Adrenal gland (tissue), 12 donors: ENCODE results near the gene OPRL1. TPM values are rescaled to one million over a fixed set of nuclear protein-coding genes. Genes with fewer than 3 reads are reported as not detected.

Source experiments
- DNase-seq, 7 donors: peaks; one replicate each; pipeline ENCODE4 v3.0.0-alpha.2; 2019 to 2020
- H3K27ac ChIP-seq, 5 donors: fragments of 200-600 bp; sonication (generic) in 4 of 5; 1 replicate in 3 of 5; 2 replicates in 2 of 5; pipeline versions ENCODE4 v1.5.1 to v1.8.0; 2016 to 2020; ENCODE audit warnings: mild to moderate bottlenecking in 1 of 5
- H3K27me3 ChIP-seq: fragments of 200-600 bp; 2 replicates; pipeline ENCODE4 v1.8.0; 2021
- H3K36me3 ChIP-seq, 2 donors: fragments of 200-600 bp; replicated peaks in 1 of 2; 1 replicate in 1 of 2; 2 replicates in 1 of 2; pipeline versions ENCODE4 v1.5.1 to v1.8.0; 2018 to 2022
- H3K4me1 ChIP-seq, 2 donors: fragments of 200-600 bp; replicated peaks in 1 of 2; 1 replicate in 1 of 2; 2 replicates in 1 of 2; pipeline versions ENCODE4 v1.5.1 to v1.8.0; 2018 to 2021
- H3K4me3 ChIP-seq, 4 donors: fragments of 200-600 bp; sonication (generic) in 3 of 4; one replicate each; pipeline ENCODE4 v1.5.1; 2016 to 2018
- H3K9me3 ChIP-seq, 3 donors: fragments of 200-600 bp; sonication (generic) in 1 of 3; replicated peaks in 1 of 3; 1 replicate in 2 of 3; 2 replicates in 1 of 3; pipeline versions ENCODE4 v1.5.1 to v1.8.0; 2016 to 2021
- POLR2A ChIP-seq, 2 donors: fragments of 450-650 bp; IDR thresholded peaks; one replicate each; pipeline ENCODE4 v1.6.1; 2017; ENCODE audit warnings: antibody characterized with exemption in 2 of 2, mild to moderate bottlenecking in 2 of 2, moderate library complexity in 1 of 2
- WGBS, 4 donors: extraction: QIAGEN DNeasy Blood & Tissue Kit in 2 of 4; methylation state at CpG; one replicate each; pipeline versions ENCODE4 v1.1.5 to v1.1.7; 2013 to 2017; 5-methylcytosine and 5-hydroxymethylcytosine counted together
- intact Hi-C, 2 donors: fragments of 100-400 bp; cut with DNase I; formaldehyde crosslinking; loops; one replicate each; pipeline versions ENCODE4 v1.14.1 to v1.15.0; 2022 to 2023
- polyA plus RNA-seq, 3 donors: library from polyadenylated mRNA; stranded (reverse); fragments of 200-250 nt in 2 of 3; fragments of 350-450 nt in 1 of 3; fragmentation: Illumina TruSeq in 1 of 3; extraction: RNeasy Lipid Tissue Mini Kit (QIAGEN cat#74804) in 1 of 3; gene quantifications; one replicate each; pipeline ENCODE4 v1.2.3, GENCODE V29; 2013 to 2014
- total RNA-seq, 9 donors: library from RNA; depleted of rRNA in 4 of 9; stranded (reverse); fragments of >200 nt in 4 of 9; fragments of 120-200 nt in 1 of 9; fragmentation: NEBNext Ultra II Directional in 1 of 9; extraction: Animal tissue kit (Norgen Biotek cat#: 25700) in 1 of 9; gene quantifications; one replicate each; pipeline versions ENCODE4 v1.1.0 to v1.2.4, GENCODE V29; 2013 to 2023
- TF ChIP-seq, protein P1 (sequence below), 6 experiments: fragments of 450-650 bp in 4 of 6; fragments of 200-600 bp in 2 of 6; sonication (generic) in 1 of 6; IDR thresholded peaks; 1 replicate in 5 of 6; 2 replicates in 1 of 6; pipeline versions ENCODE4 v1.5.1 to v1.8.0; 2016 to 2021; ENCODE audit warnings: antibody characterized with exemption in 6 of 6, mild to moderate bottlenecking in 2 of 6, moderate library complexity in 1 of 6
- donor health status: healthy with polysubstance abuse.
- donor health status: Bipolar disorder and iron deficiency.
- donor health status: DM: yes; HTN: yes; CAD: no.
- donor health status: DM: no; HTN: no; CAD: no.
- donor health status: DM: no; HTN: no; CAD: no.
- donor health status: DM: yes; HTN: yes; CAD: no.

OPRL1 gene
- total and polyA plus RNA-seq, 12 donors, result 0.24 to 5.7 (median 2.2) TPM

DNA sequence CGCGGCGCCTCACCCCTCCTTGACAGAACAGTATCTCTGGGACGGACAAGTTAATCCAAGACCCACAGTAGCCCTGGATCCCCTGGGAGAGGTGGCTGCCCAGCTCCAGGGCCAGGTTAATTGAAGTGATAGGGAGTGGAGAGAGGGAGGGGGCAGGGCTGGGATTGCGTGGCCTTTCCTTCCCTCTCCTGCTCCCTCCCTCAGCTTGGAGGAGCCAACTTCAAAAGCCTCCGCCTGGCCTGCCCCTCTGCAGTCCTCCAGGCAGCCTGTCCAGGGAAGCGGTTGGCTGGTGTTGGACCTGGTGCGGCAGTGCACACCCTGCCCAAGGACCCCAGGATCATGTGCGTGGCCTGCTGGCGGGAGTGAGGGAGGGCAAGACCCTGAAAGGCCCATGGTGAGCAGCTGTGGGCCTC is 43.9 kb upstream of the OPRL1 start, which contains the start of gene C20orf204:
Gene C20orf204 (plus strand): TSS at position 250 of the 413 bp plus-strand sequence. CDS start 142 bp downstream, at position 392.
- DNase-seq, result no peak
- 52 to 78% (median 62%) methylated on average over 4 to 10 of the region's 10 CpGs for WGBS, 4 donors
- Histone ChIP-seq H3K4me1 (peaks cover 8 to 13% of the 10 kb centered on the region in 2 donors), H3K9me3 (no peaks in the 10 kb centered on the region), H3K4me3 (no peak within 1 kb of the TSS), H3K36me3 (peaks cover 0 to 23% of the 10 kb centered on the region in 2 donors), H3K27ac (no peak within 1 kb of the TSS), H3K27me3 (peaks cover 7% of the 10 kb centered on the region)
- no peak for TF ChIP-seq POLR2A (IDR thresholded peaks at IDR 0.05)
- TF ChIP-seq, protein P1, sequence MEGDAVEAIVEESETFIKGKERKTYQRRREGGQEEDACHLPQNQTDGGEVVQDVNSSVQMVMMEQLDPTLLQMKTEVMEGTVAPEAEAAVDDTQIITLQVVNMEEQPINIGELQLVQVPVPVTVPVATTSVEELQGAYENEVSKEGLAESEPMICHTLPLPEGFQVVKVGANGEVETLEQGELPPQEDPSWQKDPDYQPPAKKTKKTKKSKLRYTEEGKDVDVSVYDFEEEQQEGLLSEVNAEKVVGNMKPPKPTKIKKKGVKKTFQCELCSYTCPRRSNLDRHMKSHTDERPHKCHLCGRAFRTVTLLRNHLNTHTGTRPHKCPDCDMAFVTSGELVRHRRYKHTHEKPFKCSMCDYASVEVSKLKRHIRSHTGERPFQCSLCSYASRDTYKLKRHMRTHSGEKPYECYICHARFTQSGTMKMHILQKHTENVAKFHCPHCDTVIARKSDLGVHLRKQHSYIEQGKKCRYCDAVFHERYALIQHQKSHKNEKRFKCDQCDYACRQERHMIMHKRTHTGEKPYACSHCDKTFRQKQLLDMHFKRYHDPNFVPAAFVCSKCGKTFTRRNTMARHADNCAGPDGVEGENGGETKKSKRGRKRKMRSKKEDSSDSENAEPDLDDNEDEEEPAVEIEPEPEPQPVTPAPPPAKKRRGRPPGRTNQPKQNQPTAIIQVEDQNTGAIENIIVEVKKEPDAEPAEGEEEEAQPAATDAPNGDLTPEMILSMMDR (IDR thresholded peaks at IDR 0.05), result no peak
- intact Hi-C loops, result loop anchor here in 1 of 2 donors (10.0 kb wide), 1 partner anchor 79 kb away; no protein-coding TSS in a partner anchor

DNA sequence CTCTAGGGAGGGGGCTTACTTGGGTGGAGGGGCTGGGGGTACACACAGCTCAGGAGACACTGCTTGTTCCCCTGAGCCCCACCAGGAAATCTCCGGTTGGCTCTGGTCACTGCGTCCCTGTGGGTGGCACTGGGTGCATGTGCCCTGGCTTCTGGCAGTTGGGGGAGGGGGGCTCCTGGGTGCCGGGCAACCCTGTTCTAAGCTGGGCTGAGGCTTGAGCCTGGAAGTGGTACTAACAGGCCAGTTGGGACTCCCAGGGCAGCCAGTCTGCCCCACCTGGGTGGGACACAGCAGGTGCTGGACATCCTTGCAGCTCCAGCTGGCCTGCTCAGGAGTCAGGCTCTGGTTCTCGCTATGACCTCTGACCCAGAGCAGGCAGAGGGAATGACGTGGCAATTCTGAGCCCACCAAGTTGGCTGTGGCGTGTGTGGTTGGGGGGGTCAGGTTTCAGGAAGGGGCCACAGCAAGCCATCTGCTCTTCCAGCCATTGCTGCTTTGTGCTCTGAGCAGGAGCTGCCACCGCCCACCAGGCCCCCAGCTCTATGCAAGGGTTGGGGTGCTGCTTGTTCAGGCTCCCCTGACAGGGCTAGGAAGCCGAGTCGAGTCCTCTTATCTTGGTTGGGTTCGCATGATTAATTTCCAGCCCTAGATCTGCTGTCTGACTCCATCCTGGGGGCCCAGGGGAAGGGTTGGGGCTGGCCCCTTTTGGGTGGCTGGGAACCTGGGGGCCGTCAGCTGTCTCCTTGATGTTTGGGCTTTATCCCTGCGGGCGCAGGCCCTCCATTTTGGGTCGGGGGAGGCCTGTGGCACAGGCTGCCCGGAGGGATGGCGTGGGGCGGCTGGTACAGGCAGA is 43.3 kb upstream of the OPRL1 start:
- Histone ChIP-seq H3K27ac (no peak overlapping the region), H3K36me3 (peaks cover 0 to 19% of the 10 kb centered on the region in 2 donors), H3K9me3 (no peaks in the 10 kb centered on the region), H3K4me3 (no peak overlapping the region), H3K27me3 (peaks cover 13% of the 10 kb centered on the region), H3K4me1 (peaks cover 8 to 18% of the 10 kb centered on the region in 2 donors)
- intact Hi-C loops, result loop anchor here in 1 of 2 donors (10.0 kb wide), 1 partner anchor 78 kb away; no protein-coding TSS in a partner anchor
- TF ChIP-seq, protein P1 (IDR thresholded peaks at IDR 0.05), result no peak
- TF ChIP-seq POLR2A (IDR thresholded peaks at IDR 0.05), result no peak
- 49 to 62% (median 55%) methylated on average over 10 to 17 of the region's 17 CpGs for WGBS, 4 donors
- DNase-seq, result no peak

DNA sequence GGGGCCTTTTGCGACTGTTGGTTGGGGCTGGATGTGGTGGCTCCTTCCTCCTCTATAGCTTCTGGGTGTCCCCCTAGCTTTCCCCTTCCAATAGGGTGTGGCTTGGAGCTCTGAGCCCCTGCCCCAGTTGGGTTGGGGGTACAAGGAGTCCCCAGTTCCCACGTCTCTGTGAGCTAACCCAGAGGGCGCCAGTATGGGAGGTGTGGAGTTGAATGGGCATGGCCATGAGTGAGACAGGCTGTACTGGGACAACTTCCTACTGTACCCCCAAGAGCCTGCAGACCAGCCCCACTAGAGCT is 42.7 kb upstream of the OPRL1 start:
- Histone ChIP-seq H3K4me1 (peaks cover 8 to 22% of the 10 kb centered on the region in 2 donors), H3K4me3 (no peak overlapping the region), H3K27me3 (peaks cover 19% of the 10 kb centered on the region), H3K9me3 (no peaks in the 10 kb centered on the region), H3K27ac (no peak overlapping the region), H3K36me3 (peaks cover 0 to 13% of the 10 kb centered on the region in 2 donors)
- TF ChIP-seq POLR2A (IDR thresholded peaks at IDR 0.05), result no peak
- TF ChIP-seq, protein P1 (IDR thresholded peaks at IDR 0.05), result no peak
- 65 to 71% (median 69%) methylated on average over 3 of the region's 3 CpGs; no CpG with 5 or more reads in 1 of the 4 donors for WGBS, 4 donors
- DNase-seq, result no peak
- intact Hi-C loops, result loop anchor here in 1 of 2 donors (10.0 kb wide), 1 partner anchor 78 kb away; no protein-coding TSS in a partner anchor

DNA sequence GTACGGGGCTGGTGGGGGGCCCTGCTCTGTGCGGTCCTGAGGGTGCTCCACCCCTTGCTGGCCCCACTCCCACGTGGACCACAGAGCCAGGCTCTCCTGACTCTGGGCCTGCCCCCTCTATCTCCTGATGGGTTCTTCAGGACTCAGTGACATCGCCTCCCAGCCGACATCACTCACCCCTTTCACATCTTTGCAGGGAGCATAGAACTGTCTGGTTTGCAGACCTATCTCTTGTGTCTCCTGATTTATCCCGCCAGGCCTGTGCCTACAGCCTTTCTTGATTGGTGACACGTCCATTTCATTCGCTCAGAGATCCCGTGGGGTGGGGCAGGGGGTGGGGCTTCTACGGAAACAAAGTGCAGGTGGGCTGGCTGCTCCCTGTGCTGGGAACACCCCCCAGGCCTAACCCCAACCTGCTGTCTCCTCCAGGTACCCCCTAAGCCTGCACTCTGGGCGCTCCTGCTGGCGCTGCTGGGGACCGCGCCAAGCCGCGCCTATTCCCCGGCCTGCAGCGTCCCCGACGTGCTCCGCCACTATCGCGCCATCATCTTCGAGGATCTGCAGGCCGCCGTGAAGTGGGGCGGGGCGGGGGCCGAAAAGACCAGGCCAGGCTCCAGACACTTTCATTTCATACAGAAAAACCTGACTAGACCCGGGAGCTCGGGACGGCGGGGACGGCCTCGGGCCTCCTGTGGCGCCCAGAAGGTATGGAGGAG is 42.2 kb upstream of the OPRL1 start:
- H3K27me3 ChIP-seq, result peaks cover 21% of the 10 kb centered on the region
- peaks cover 8 to 25% of the 10 kb centered on the region in 2 donors for H3K4me1 ChIP-seq

More for the DNA sequence above, 42.2 kb upstream of the OPRL1 start:
- no peak for TF ChIP-seq POLR2A (IDR thresholded peaks at IDR 0.05)
- TF ChIP-seq, protein P1 (IDR thresholded peaks at IDR 0.05), result no peak
- H3K27ac ChIP-seq, result no peak overlapping the region
- intact Hi-C loops, result loop anchor here in 1 of 2 donors (10.0 kb wide), 1 partner anchor 77 kb away; no protein-coding TSS in a partner anchor
- no peak overlapping the region for H3K4me3 ChIP-seq
- H3K36me3 ChIP-seq, result peaks cover 0 to 8% of the 10 kb centered on the region in 2 donors
- no peak for DNase-seq
- no peaks in the 10 kb centered on the region for H3K9me3 ChIP-seq
- WGBS, 4 donors, result 9 to 21% (median 12%) methylated on average over 12 to 36 of the region's 36 CpGs
